HTERT RPE-1 (cell line): ENCODE results near the gene ARHGEF28.

ENCODE experiments used
- in situ Hi-C: fragments of 300-500 bp; cut with MboI; formaldehyde crosslinking; loops from 4 replicates; pipeline ENCODE4 v1.14.3; 2020; ENCODE audit warnings: low sequenced_read_pairs

The ARHGEF28 gene

GRCh38 chr5:73620334-73620687 lies 5.7 kb upstream of the ARHGEF28 start:
- in situ Hi-C loops: no loop called here

DNA sequence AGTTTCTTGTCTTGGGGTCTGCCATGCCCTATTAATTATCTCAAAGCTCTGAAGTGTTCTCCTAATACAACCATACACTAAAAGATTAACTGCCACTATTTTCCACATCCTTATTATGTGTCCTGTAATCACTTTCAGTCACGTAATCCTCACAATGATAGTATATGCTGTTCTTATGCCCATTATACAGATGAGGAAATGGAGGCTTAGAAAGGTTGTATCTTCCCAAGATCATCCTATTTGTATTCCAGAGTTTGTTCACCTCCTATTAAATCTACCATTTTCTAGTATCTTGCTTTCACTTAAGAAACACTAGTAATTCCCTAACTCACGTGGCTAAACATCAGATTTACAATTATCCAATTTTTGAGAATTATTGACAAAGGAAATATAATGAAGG lies 2.9 kb upstream of the ARHGEF28 start:
- in situ Hi-C loops: no loop called here

GRCh38 chr5:73623901-73624404 lies 2.0 kb upstream of the ARHGEF28 start:
- in situ Hi-C loops: no loop called here

DNA sequence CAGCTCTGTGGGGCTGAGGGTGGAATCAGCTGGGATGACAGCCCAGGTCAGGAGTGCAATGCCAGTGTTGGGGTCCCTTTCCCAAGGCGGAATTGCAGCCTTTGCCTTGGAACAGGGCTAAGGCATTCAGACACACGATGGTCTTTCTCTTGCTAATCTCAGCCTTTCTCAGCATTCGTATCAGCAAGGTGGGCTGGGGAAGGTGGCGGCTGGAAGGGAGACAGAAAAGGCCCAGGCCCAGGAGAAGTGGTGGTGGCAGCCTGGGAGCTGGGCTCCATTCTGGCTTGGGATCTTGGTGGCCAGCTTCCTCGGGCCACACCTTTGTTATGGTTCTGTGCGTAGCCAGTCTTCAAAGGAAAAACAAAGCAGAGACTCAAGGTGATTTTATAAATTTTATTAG lies 1.1 kb upstream of the ARHGEF28 start:
- in situ Hi-C loops: no loop called here

DNA sequence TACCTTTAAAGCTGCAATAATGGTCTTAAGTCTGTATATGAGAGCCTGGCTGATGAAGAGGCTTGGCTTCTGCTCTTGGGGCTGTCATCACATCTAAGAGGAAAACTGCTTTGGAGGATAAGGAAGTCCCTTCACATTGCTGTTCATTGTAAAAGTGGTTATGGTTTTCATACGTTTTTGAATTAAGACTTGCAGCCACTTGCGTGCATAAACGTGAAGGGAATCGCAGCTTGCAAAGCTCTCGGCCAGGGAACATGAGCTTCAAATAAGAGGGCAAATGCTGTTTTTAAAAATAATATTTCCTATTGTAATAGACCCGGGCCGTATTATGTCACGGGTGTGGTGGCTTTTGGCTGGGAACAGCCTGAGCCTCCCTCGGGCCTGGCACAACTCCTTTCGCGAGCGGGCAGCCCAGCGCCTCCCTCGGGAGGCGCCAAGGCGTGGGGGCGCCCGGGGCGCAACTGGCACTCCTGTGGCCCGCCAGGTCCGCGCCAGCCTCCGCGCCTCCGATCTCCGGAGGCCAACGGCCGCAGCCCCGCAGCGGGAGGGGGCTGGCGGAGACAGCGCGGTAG lies 538 bp upstream of the ARHGEF28 start:
- in situ Hi-C loops: no loop called here

DNA sequence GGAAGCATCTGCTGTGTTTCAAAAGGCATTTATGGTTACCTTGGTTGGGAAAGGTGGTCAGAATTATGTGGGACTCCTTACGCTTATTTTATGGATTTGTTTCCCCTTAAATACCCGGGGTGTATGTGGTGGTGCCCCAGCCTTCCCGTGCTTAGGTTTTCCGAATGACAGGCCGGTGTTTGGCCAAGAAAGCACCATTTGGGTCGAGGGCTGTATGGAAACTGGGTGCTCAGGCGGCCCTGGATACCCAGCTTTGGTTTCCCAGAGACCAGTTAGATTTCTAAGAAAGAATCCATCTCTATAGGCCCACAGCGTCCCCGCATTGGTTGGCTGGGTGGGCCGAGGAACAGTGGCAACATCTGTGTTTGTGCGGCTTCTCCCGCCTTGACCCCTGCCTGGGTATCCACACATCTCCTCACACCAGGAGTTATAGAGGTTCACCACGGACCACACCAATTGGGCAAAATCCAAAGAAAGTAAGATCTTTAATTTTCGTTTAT lies 868 bp downstream of the ARHGEF28 start:
- in situ Hi-C loops: no loop called here

GRCh38 chr5:73629456-73629855 lies 3.5 kb downstream of the ARHGEF28 start:
- in situ Hi-C loops: no loop called here

GRCh38 chr5:73630765-73631164 lies 4.8 kb downstream of the ARHGEF28 start:
- in situ Hi-C loops: no loop called here

DNA sequence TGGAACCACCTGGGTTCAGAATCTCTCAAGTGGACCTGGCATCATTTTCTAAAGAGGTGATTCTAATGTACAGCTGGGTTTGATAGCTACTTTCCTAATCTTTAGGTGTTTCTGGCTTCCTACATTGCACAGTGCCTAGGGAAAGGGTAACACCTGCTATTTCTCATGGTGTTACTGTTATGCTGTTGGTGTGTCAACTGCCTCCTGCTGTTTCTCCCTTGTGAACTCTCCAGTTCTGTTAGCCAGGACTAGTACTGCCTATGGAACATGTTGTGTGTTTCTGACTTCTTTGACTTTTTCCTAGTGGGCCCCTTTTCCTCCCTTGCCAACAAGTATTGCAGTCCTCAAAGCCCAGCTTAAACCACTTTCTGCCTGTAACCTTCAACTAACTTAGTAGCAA lies 5.5 kb downstream of the ARHGEF28 start:
- in situ Hi-C loops: no loop called here

GRCh38 chr5:73633060-73633459 lies 7.1 kb downstream of the ARHGEF28 start:
- in situ Hi-C loops: no loop called here

DNA sequence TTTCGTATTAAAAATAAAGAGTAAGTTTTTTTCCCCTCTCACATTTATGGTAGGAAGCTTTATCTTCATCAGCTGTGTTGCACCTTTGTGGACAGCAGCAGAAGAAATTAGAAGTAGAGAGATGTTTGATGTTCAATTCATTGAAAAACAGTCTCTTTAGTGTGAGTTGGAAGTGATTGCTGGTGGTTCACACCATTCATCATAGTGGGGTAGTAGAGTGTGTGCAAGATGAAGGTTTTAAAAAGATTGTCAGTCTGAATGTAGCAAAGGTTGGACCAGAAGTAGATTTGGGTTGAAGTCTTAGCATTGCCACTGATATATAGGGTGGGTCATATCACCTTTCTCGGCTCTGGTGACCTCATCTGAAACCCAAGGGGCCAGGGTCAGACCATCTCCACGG lies 10.4 kb downstream of the ARHGEF28 start:
- in situ Hi-C loops: no loop called here

- in situ Hi-C loops: no loop called here
Observed at GRCh38 chr5:73637565-73637964, 11.6 kb downstream of the ARHGEF28 start.

DNA sequence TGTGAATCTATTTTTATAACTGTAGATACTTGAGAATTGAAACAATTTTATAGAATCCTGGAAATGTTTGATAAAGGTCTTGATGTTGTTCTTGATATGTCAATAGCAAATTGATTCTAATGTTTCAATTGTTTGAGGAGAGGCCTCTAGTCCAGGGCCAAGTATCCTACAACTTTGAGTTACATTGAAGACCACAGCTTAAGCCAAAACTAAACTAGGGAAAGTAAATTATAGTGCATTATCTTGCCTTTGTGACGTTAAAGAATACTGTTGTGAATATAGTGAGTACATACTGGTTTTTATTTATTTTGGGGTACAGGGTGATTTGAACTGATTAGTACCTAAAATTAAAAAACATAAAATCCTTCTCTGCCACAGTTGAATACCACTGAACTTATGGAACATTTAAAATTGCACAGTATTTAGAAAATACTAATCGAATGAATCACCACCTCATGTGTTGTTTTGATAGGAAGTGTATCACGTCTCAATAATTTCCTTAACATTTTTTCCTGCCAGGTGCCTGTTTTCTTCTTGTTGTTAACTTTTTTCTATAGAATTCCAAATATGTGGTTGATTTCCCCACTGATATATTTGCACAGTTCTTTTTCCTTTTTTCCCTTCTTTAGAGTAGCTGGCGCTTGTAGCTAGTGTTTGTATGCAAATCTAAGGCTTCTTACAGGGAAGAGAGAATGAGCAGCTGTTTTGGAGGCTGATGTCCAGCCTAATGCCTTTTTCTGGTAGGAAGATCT lies 12.5 kb downstream of the ARHGEF28 start:
- in situ Hi-C loops: no loop called here

DNA sequence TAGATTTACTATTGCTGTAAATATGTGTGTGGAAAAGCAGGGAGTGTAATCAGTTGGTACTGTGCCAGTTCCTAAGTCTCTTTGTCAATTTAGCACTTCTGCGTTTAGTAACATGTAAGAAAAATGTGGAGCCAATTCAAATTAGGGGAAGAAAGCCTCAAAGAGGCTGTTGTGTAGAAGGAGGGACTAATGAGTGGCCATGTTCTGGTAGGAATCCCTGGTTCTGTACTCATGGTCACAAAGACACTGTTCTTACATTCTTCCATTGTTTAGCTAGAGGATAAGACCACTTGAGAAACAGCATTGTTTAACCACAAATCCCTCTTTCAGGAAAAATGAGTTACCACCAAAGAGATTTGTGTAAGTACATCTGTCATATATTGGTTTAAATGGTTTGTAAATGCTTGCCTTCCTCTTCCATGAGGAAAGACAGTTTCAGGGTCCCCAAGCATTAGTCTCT lies 14.9 kb downstream of the ARHGEF28 start:
- in situ Hi-C loops: no loop called here

DNA sequence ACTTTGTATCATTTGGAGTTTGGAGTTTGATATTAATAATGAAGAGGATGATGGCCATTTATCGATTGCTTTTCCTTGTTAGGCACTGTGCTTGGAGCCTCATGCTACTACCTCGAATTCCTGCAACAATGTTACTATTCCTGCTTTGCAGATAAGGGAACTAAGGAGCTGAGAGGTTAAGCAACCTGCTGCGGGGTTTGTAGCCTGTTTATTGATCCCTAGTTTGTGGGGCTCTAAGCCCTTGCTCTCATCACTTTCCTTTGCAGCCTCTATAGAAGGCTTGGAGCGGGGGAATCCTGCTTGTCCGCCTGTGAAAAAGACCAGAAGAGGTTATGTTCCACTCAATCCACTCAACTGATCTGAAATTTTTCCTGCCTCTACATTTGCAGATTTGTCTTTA lies 15.8 kb downstream of the ARHGEF28 start:
- in situ Hi-C loops: no loop called here

DNA sequence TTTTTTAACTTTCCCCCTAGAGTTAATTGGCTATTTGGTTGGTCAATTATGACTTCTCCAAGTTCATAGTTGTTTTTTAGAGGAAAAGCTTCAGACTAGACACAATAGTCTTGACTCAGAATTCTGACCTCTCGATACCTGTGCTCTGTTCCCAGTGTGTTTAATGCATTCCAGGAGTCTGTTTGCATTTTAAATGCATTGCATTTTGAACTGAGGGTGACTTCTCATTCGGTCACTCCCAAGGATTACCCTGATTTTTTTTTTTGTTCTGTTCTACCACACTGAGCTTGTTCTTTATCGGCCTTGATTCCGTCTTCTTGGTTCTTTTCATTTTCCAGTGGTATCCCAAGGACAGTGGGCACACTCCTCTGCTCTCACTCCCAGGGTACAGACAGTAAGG lies 16.3 kb downstream of the ARHGEF28 start:
- in situ Hi-C loops: no loop called here

GRCh38 chr5:73644385-73644963 lies 18.5 kb downstream of the ARHGEF28 start:
- in situ Hi-C loops: no loop called here

DNA sequence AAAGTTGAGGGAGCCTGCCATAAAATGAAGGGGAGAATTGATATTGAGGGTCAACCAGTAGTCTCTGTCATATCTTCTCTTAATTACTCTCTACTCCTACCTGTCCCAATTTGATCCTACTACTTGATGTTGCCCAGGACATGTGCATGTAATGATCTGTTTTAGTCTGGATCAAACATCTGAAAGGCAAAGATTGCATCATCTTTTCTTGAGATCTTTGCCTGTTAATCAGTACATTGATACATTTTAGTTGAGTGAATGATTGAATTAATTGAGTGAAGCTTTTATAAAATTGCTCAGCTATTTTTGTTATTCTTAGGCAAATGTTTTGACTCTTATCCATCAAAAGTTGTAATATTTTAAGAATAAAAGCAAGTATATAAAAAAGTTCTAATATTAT lies 21.7 kb downstream of the ARHGEF28 start:
- in situ Hi-C loops: no loop called here

DNA sequence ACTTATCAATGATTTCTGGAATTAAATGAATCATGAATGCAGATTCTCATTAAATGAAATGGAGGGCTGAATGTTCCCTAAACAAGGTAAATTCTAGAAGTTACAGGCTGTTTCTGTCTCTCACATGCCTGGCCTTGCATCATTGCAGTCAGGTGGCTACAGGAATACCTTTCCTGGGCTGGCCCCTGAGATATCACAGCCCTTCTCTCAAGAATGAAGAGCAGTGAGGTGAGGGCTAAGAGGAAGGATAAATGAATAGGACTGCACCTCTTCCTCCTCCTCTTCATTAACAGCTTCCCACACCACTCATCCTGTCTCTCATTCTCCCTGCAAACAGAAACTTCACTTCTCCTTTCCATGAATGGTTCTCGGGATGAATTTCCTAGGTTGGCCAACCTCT lies 22.5 kb downstream of the ARHGEF28 start:
- in situ Hi-C loops: no loop called here

GRCh38 chr5:73649926-73650325 lies 23.9 kb downstream of the ARHGEF28 start:
- in situ Hi-C loops: no loop called here

GRCh38 chr5:73652391-73652790 lies 26.4 kb downstream of the ARHGEF28 start:
- in situ Hi-C loops: no loop called here

GRCh38 chr5:73654171-73654811 lies 28.3 kb downstream of the ARHGEF28 start:
- in situ Hi-C loops: no loop called here
